Calu3 (cell line): ENCODE measurements around the gene TGFBR1. TPM values are rescaled to one million over a fixed set of nuclear protein-coding genes. Genes with fewer than 3 reads are reported as not detected.

ENCODE experiments used
- BruUV-seq: library from RNA; stranded (reverse); fragments of 400-500 nt; replicated peaks from 2 replicates; lab custom pipeline; 2021; lab: Mats Ljungman, UMichigan
- CTCF ChIA-PET: fragments of 300-600 bp; sonication (Branson Sonifier 250); formaldehyde crosslinking; loops from one replicate; lab custom pipeline; 2022; ENCODE audit warnings: antibody characterized with exemption; lab: Charles Lee
- DNase-seq: peaks from one replicate; pipeline ENCODE4 v3.0.0; 2022
- H3K27ac Mint-ChIP-seq: one replicate; pipeline ENCODE4 v1.8.0; 2022; ENCODE audit warnings: mixed read lengths; ENCODE audit not compliant: unreplicated experiment
- H3K27me3 Mint-ChIP-seq: one replicate; pipeline ENCODE4 v1.8.0; 2022; ENCODE audit warnings: mixed read lengths; ENCODE audit not compliant: unreplicated experiment
- H3K36me3 Mint-ChIP-seq: one replicate; pipeline ENCODE4 v1.8.0; 2022; ENCODE audit warnings: mild to moderate bottlenecking, moderate library complexity, mixed read lengths; ENCODE audit not compliant: insufficient read depth, unreplicated experiment
- H3K4me1 Mint-ChIP-seq: one replicate; pipeline ENCODE4 v1.8.0; 2022; ENCODE audit warnings: mild to moderate bottlenecking, low read depth, mixed read lengths; ENCODE audit not compliant: unreplicated experiment
- H3K4me3 Mint-ChIP-seq: one replicate; pipeline ENCODE4 v1.8.0; 2022; ENCODE audit warnings: mild to moderate bottlenecking, low read depth, moderate library complexity, mixed read lengths; ENCODE audit not compliant: unreplicated experiment
- H3K9me3 Mint-ChIP-seq: one replicate; pipeline ENCODE4 v1.8.0; 2022; ENCODE audit warnings: low read depth, mixed read lengths; ENCODE audit not compliant: unreplicated experiment
- CTCF ChIP-seq: fragments of 200-600 bp; IDR thresholded peaks from one replicate; pipeline ENCODE4 v1.8.0; 2022; ENCODE audit warnings: antibody characterized with exemption; ENCODE audit not compliant: unreplicated experiment
- intact Hi-C: fragments of 100-400 bp; cut with micrococcal nuclease; formaldehyde crosslinking; loops from one replicate; pipeline ENCODE4 v1.10.0; 2022; ENCODE audit not compliant: unreplicated experiment
- total RNA-seq: library from RNA; stranded (reverse); gene quantifications from 2 replicates; pipeline ENCODE4 v1.2.3, GENCODE V29; 2022

TGFBR1 gene
- total RNA-seq, 1 experiment from 2014 or later = 22.6 TPM

GRCh38 chr9:99057665-99058625 lies 47.0 kb upstream of the TGFBR1 start:
- Mint-ChIP-seq H3K36me3 (no peaks in the 10 kb centered on the region), H3K27me3 (peaks cover 55% of the 10 kb centered on the region), H3K27ac (no peak overlapping the region), H3K4me3 (no peak overlapping the region), H3K9me3 (peaks cover 2% of the 10 kb centered on the region), H3K4me1 (no peaks in the 10 kb centered on the region)
- no peak for DNase-seq
- BruUV-seq = no TSS peak
- CTCF ChIA-PET = no interaction called here
- intact Hi-C loops = no loop called here
- TF ChIP-seq CTCF = no peak

GRCh38 chr9:99058964-99059921 lies 45.7 kb upstream of the TGFBR1 start:
- Mint-ChIP-seq H3K27ac (no peak overlapping the region), H3K36me3 (no peaks in the 10 kb centered on the region), H3K4me1 (no peaks in the 10 kb centered on the region), H3K4me3 (no peak overlapping the region), H3K27me3 (peaks cover 68% of the 10 kb centered on the region), H3K9me3 (peaks cover 2% of the 10 kb centered on the region)
- TF ChIP-seq CTCF = no peak
- CTCF ChIA-PET = interaction anchor here (0.5 kb wide), 1 partner anchor 10 kb away, joined by 3 read pairs; no protein-coding TSS in a partner anchor
- DNase-seq = no peak
- BruUV-seq = no TSS peak
- intact Hi-C loops = no loop called here

GRCh38 chr9:99060621-99061020 lies 44.3 kb upstream of the TGFBR1 start:
- Mint-ChIP-seq H3K9me3 (peaks cover 2% of the 10 kb centered on the region), H3K4me1 (no peaks in the 10 kb centered on the region), H3K36me3 (no peaks in the 10 kb centered on the region), H3K27ac (no peak overlapping the region), H3K27me3 (peaks cover 81% of the 10 kb centered on the region), H3K4me3 (no peak overlapping the region)
- BruUV-seq = no TSS peak
- DNase-seq = no peak
- CTCF ChIA-PET = no interaction called here
- intact Hi-C loops = no loop called here
- TF ChIP-seq CTCF = no peak

- no peaks in the 10 kb centered on the region for H3K4me1 Mint-ChIP-seq
- TF ChIP-seq CTCF = no peak
- H3K27me3 Mint-ChIP-seq = peaks cover 79% of the 10 kb centered on the region
- no peak for DNase-seq
- intact Hi-C loops = no loop called here
- H3K9me3 Mint-ChIP-seq = no peaks in the 10 kb centered on the region
- H3K36me3 Mint-ChIP-seq = no peaks in the 10 kb centered on the region
- CTCF ChIA-PET = no interaction called here
- no peak overlapping the region for H3K4me3 Mint-ChIP-seq
- no peak overlapping the region for H3K27ac Mint-ChIP-seq
- BruUV-seq = no TSS peak
These were observed 42.4 kb upstream of the TGFBR1 start for GRCh38 chr9:99062549-99062948.
